HG03469 (cell line): ENCODE measurements around the gene TBC1D5.
A peak's percentile ranks its signal among the peaks of the same experiment; 100 is the strongest.
"Not testable (repeated sequence)": the region's sequence is repeated elsewhere in the genome, so short reads cannot be mapped to it uniquely, and the experiment has no call there.

Experiments used
- ATAC-seq: cut with Tn5 transposase; IDR thresholded peaks from one replicate; pipeline ENCODE4 v1.9.1; 2021; ENCODE audit warnings: mild to moderate bottlenecking, moderate library complexity, moderate number of reproducible peaks; ENCODE audit not compliant: unreplicated experiment

The TBC1D5 gene

GRCh38 chr3:17153209-17153608 is 589.2 kb downstream of the TBC1D5 start:
- no peak for ATAC-seq

- ATAC-seq = peak; percentile 96
Observed at GRCh38 chr3:17151598-17152373, 590.6 kb downstream of the TBC1D5 start.

DNA sequence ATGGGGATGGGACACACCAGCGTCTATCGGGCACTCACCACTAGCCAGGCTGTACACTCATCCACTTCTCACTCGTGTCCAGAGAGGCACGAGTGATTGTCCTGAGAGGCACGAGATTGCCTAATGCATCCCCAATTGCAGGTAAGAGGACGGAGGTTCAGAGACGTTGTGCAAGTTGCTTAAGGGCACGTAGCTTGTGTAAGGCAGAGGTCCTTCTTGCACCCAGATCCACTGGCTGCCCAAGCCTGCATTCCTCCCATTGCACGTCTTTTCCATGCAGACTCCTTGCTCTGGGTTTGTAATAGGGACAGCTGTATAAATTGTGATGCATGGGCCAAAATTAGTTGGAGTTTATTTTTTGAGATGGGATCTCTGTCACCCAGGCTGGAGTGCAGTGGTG is 593.4 kb downstream of the TBC1D5 start:
- ATAC-seq = no peak

GRCh38 chr3:17144665-17144993 is 597.8 kb downstream of the TBC1D5 start:
- no peak for ATAC-seq

- no peak for ATAC-seq
Observed at GRCh38 chr3:17143893-17144664, 598.4 kb downstream of the TBC1D5 start.

- ATAC-seq = no peak
Observed at GRCh38 chr3:17142516-17142915, 599.9 kb downstream of the TBC1D5 start.

- ATAC-seq = no peak
Observed at GRCh38 chr3:17141699-17142098, 600.7 kb downstream of the TBC1D5 start.

GRCh38 chr3:17140670-17141505 is 601.5 kb downstream of the TBC1D5 start:
- no peak for ATAC-seq

DNA sequence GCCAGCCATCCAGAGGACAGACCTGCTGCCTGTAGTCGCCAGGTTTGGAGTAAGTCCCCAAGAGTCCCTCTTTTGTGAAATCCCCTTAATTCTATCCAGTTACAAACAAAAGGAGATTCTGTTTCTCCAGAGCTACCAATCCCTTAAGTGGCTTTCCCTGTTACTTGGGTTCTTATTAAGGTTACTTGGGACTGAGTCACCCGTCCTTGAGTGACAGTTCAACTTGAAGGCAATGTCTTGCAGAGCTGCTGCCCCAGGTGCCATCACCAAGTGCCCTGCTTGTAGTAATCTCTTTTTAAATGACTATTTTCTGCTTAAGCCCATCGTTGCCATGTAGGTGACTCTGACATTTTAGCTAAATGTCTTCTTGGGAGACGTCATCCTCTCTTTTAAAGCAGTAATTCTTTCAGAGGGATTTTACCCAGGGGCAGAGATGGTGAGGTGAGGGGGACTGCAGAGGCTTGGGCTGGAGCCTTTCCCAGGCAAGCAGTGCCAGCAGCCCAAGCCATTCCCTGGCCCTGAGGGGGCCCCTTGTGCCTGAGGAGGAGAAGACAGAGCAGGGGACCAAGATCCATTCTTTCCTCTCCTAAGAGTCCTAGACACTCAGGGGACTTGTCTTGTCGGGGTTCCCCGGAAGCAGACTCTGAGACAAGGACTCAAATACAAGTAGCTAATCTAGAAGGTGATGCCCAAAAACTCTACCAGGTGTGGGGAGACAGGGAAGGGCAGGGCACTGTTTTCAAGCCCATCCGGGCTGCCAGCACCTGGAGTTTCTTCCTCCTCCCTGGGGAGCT is 604.0 kb downstream of the TBC1D5 start:
- ATAC-seq = no peak

GRCh38 chr3:17137321-17137826 is 605.1 kb downstream of the TBC1D5 start:
- ATAC-seq = no peak

- ATAC-seq = no peak
Observed at GRCh38 chr3:17136136-17136721, 606.2 kb downstream of the TBC1D5 start.

DNA sequence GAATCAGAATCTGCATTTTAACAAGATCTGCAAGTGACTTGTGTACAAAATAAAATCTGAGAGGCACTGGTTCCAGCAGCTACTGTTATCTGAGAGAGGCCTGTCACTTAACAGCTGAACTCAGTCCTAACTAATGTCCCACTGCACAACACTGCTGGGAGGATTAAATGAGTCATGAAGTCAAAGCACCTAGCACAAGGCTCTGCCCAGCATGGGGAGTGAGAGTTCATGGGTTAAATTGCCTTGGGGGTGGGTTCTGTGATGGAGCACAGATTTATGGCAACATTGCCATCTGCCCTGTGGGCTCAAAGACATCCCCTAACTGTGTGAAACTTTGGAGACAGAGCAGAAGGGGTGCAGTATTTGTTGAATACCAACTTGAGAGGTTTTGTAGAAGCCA is 606.7 kb downstream of the TBC1D5 start:
- ATAC-seq = no peak

DNA sequence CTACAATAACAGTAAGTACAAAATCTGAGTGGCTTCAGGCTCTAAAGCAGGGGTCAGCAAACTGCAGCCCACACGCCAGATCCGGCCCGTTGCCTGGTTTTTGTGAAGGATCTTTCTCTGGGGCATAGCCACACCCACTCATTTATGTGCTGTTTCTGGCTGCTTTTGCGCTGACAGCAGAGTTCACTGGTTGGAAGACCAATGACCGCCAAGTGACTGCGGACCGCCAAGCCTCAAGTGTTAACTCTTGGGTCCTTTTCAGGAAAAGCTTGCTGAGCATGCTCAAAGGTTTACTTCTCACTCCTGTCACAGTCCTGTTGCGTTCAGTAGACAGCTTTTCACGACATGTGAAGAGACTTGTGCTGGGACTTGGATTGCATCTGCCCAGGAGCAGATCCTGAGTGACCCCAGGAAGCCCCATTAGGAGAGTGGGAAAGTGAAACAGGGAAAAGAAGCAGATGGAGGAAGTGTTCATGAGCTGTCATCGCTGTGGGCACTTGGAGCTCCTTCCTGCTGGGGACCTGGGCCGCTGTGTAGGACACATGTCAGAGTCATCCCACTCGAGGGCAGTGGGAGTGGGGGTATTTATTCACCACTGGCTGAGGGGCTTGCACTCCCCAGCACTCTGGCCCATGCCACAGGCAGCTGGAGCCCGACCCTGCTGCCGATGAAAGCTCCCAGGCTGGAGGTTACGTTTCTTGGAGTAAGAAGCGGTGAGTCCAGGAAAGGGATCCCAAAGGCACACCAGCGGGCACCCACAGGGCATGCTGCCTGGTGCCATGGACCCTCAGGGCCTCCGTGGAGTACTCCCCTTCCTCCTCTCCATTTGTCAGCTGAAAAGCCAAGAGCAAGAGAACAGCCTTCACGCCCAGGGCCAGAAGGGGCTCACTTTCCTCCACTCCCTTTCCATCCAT is 608.5 kb downstream of the TBC1D5 start:
- no peak for ATAC-seq

DNA sequence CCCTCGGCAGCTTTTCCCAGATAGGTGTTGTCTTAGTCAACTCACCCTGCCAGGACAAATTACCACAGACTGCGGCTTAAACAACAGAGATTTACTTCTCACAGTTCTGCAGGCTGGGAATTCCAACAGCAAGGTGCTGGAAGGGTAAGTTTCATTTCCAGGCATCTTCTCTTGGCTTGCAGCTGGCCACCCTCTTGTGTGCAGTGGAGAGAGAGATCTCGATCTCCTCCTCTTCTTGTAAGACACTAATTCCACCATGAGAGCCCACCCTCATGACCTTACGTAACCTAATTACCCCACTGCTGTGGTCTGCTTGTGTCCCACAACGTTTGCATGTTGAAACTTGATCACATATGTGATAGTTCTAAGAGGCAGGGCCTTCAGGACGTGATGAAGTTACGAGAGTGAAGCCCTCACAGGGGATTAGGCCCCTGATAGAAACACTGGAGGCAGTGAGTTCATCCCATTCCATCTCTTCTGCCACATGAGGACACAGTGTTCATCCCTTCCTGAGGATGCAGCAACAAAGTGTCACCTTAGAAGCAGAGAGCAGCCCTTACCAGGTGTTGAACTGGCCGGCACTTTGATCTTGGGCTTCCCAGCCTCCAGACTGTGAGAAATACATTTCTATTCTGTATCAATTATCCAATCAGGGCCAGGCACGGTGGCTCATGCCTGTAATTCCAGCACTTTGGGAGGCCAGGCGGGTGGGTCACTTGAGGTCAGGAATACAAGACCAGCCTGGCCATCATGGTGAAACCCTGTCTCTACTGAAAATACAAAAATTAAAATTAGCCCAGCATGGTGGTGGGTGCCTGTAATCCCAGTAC is 609.9 kb downstream of the TBC1D5 start:
- ATAC-seq = no peak

- no peak for ATAC-seq
Observed at GRCh38 chr3:17130956-17131355, 611.5 kb downstream of the TBC1D5 start.

- no peak for ATAC-seq
Observed at GRCh38 chr3:17129556-17129955, 612.9 kb downstream of the TBC1D5 start.

DNA sequence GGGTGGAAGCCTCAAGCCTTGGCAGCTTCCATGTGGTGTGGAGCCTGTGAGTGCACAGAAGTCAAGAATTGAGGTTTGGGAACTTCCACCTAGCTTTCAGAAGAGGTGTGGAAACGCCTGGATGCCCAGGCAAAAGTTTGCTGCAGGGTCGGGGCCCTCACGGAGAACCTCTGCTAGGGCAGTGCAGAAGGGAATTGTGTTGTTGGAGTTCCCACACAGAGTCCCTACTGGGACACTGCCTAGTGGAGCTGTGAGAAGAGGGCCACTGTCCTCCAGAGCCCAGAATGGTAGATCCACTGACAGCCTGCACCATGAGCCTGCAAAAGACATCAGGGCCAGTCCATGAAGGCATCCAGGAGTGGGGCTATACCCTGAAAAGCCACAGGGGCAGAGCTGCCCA is 613.8 kb downstream of the TBC1D5 start:
- ATAC-seq = not testable (repeated sequence)

DNA sequence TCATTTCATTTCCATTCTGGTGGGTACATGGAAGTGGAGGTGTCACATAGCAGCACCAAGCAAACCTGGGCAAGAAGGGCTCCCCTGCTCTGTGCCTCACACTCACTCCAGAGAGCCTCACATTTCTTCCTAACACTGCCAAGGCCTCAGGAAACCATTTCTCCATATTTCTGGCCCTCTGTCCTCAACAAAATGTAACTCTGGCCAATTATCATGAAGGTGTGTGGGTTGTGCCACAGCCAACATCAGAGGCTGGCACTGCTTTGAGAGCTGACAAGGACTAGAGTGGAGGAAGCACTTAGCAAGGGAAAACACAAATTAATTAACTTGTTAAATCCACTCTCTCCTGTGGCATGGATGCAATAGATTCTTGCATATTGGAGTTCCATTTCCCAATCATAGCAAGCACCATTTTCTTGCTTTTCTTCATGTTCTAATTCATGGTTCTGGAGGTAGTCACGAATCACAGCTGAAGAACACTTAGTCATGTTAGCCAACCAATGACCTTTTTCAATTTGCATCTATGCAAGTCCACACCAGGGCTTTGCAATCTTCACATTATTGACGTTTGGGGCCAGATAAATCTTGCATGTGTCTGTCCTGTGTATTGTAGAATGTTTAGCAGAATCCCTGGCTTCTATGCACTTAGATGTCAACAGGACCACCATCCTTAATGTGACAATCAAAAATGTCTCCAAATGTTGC is 616.5 kb downstream of the TBC1D5 start:
- no peak for ATAC-seq
